Measurements from ENCODE around the gene NOP53. TPM values are rescaled to one million over a fixed set of nuclear protein-coding genes. Genes with fewer than 3 reads are reported as not detected.
"Not testable (repeated sequence)": the region's sequence is repeated elsewhere in the genome, so short reads cannot be mapped to it uniquely, and the experiment has no call there.

NOP53 gene
- total and polyA plus RNA-seq, 8 donors = 297 to 576 (median 392) TPM

GRCh38 chr19:47723581-47723940, 21.8 kb upstream of the NOP53 start:
- Histone ChIP-seq H3K27ac (peak overlapping the region in 1 of 4 donors; percentile 52), H3K27me3 (no peaks in the 10 kb centered on the region), H3K4me3 (peak overlapping the region in 2 of 4 donors; percentile 11 to 25), H3K9me3 (no peaks in the 10 kb centered on the region), H3K36me3 (peaks cover 0 to 15% (median 0%) of the 10 kb centered on the region in 3 donors), H3K4me1 (peaks cover 11 to 16% (median 12%) of the 10 kb centered on the region in 3 donors)
- ATAC-seq = peak; percentile 58 to 72 (median 66)
- 15 to 17% methylated on average over 7 of the region's 7 CpGs for WGBS, 2 donors
- FAIRE-seq = no peak
- DNase-seq = peak in 4 of 6 donors; percentile 56 to 76 (median 74)
- TF ChIP-seq, protein P1, sequence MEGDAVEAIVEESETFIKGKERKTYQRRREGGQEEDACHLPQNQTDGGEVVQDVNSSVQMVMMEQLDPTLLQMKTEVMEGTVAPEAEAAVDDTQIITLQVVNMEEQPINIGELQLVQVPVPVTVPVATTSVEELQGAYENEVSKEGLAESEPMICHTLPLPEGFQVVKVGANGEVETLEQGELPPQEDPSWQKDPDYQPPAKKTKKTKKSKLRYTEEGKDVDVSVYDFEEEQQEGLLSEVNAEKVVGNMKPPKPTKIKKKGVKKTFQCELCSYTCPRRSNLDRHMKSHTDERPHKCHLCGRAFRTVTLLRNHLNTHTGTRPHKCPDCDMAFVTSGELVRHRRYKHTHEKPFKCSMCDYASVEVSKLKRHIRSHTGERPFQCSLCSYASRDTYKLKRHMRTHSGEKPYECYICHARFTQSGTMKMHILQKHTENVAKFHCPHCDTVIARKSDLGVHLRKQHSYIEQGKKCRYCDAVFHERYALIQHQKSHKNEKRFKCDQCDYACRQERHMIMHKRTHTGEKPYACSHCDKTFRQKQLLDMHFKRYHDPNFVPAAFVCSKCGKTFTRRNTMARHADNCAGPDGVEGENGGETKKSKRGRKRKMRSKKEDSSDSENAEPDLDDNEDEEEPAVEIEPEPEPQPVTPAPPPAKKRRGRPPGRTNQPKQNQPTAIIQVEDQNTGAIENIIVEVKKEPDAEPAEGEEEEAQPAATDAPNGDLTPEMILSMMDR (IDR thresholded peaks at IDR 0.05) = no peak
- intact Hi-C loops (cut with DNase I) = no loop called here

- H3K27me3 ChIP-seq = no peaks in the 10 kb centered on the region
- WGBS, 2 donors = 90 to 92% methylated on average over 48 of the region's 48 CpGs
- DNase-seq = peak in 1 of 6 donors; percentile 69
- no peak overlapping the region for H3K27ac ChIP-seq
- H3K36me3 ChIP-seq = peaks cover 0 to 15% (median 0%) of the 10 kb centered on the region in 3 donors
- FAIRE-seq = no peak
- no peak for ATAC-seq
- H3K4me1 ChIP-seq = peaks cover 2 to 13% (median 3%) of the 10 kb centered on the region in 3 donors
- no peaks in the 10 kb centered on the region for H3K9me3 ChIP-seq
- TF ChIP-seq, protein P1 (IDR thresholded peaks at IDR 0.05) = no peak
- intact Hi-C loops (cut with DNase I) = no loop called here
- no peak overlapping the region for H3K4me3 ChIP-seq
These were observed 19.5 kb upstream of the NOP53 start for GRCh38 chr19:47725759-47726401.

DNA sequence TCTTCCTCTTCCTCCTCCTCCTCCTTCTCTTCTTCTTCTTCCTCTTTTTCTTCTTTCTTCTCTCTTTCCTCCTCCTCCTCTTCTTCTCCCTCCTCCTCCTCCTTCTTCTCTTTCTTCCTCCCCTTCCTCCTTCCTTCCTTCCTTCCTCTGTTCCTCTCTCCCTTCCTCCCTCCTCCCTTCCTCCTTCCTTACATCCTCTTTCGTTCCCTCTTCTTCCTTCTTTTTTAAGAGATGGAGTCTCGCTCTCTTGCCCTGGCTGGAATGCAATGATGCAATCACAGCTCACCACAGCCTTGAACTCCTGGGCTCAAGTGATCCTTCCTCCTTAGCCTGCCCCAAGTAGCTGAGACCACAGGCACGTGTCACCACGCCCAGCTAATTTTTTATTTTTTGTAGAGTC, 18.9 kb upstream of the NOP53 start:
- Histone ChIP-seq H3K4me1 (peaks cover 2 to 13% (median 3%) of the 10 kb centered on the region in 3 donors), H3K9me3 (no peaks in the 10 kb centered on the region), H3K4me3 (no peak overlapping the region), H3K36me3 (peaks cover 0 to 15% (median 0%) of the 10 kb centered on the region in 3 donors), H3K27me3 (no peaks in the 10 kb centered on the region), H3K27ac (no peak overlapping the region)
- DNase-seq (no peak), FAIRE-seq (no peak), ATAC-seq (no peak)
- WGBS, 2 donors = 85 to 87% methylated on average over 4 of the region's 4 CpGs
- TF ChIP-seq, protein P1 (IDR thresholded peaks at IDR 0.05) = no peak
- intact Hi-C loops (cut with DNase I) = no loop called here

DNA sequence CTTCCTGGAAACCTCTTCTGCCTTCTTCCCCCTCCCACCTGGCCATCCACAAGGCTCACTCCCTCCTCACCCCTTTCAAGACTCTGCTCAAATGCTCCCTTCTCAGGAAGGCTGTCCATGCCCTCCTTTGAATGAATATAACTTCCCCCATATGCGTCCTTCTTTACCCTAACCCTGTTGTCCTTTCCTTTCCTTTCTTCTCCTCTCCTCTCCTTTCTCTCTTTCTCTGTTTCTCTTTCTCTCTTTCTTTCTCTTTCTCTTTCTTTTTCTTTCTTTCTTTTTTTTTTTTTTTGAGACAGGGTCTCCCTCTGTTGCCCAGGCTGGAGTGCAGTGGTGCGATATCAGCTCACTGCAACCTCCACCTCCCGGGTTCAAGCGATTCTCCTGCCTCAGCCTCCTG, 17.1 kb upstream of the NOP53 start:
- ATAC-seq; H3K4me3 ChIP-seq; intact Hi-C loops (cut with DNase I); FAIRE-seq; H3K9me3 ChIP-seq; H3K27me3 ChIP-seq; DNase-seq: not testable (repeated sequence)
- 95 to 98% methylated on average over 4 of the region's 4 CpGs for WGBS, 2 donors
- Histone ChIP-seq H3K36me3 (peaks cover 0 to 15% (median 0%) of the 10 kb centered on the region in 3 donors), H3K4me1 (peaks cover 2 to 11% (median 3%) of the 10 kb centered on the region in 3 donors), H3K27ac (peak overlapping the region; percentile 69 to 89 (median 78))

- FAIRE-seq = no peak
- Histone ChIP-seq H3K27ac (peak overlapping the region; percentile 69 to 89 (median 78)), H3K27me3 (no peaks in the 10 kb centered on the region), H3K36me3 (peaks cover 0 to 15% (median 0%) of the 10 kb centered on the region in 3 donors), H3K9me3 (no peaks in the 10 kb centered on the region), H3K4me3 (peak overlapping the region in 2 of 4 donors; percentile 36 to 37), H3K4me1 (peaks cover 0 to 6% (median 0%) of the 10 kb centered on the region in 3 donors)
- ATAC-seq = peak; percentile 85 to 94 (median 88)
- intact Hi-C loops (cut with DNase I) = no loop called here
- peak; percentile 79 to 93 (median 88) for DNase-seq
- WGBS, 2 donors = 20 to 31% methylated on average over 9 of the region's 9 CpGs
- TF ChIP-seq, protein P1 (IDR thresholded peaks at IDR 0.05) = no peak
These were observed 15.9 kb upstream of the NOP53 start for GRCh38 chr19:47729468-47729798.

Data from pancreas (tissue), 10 donors.